BLaER1 treated with 17β-estradiol and CSF1 and Interleukin-3, amounts not matched to agents 10 nM and 100 nM (cell line): ENCODE data around the gene AGRN.
A peak's percentile ranks its signal among the peaks of the same experiment; 100 is the strongest.
"Not testable (repeated sequence)": the region's sequence is repeated elsewhere in the genome, so short reads cannot be mapped to it uniquely, and the experiment has no call there.

ENCODE experiments used
- H3K27ac ChIP-seq, 11 experiments: shearing (Covaris generic); formaldehyde crosslinking; 2 replicates each; pipeline ENCODE4 v1.8.1; 2022
- H3K27me3 ChIP-seq, 11 experiments: shearing (Covaris generic); formaldehyde crosslinking; 2 replicates each; pipeline ENCODE4 v1.8.1; 2022
- H3K36me3 ChIP-seq, 11 experiments: shearing (Covaris generic); formaldehyde crosslinking; 2 replicates each; pipeline ENCODE4 v1.8.1; 2022
- H3K4me1 ChIP-seq, 10 experiments: shearing (Covaris generic); formaldehyde crosslinking; 2 replicates each; pipeline ENCODE4 v1.8.1; 2022
- H3K4me2 ChIP-seq, 11 experiments: shearing (Covaris generic); formaldehyde crosslinking; 2 replicates each; pipeline ENCODE4 v1.8.1; 2022
- H3K4me3 ChIP-seq, 10 experiments: shearing (Covaris generic); formaldehyde crosslinking; 2 replicates each; pipeline ENCODE4 v1.8.1; 2022
- H3K9ac ChIP-seq, 11 experiments: shearing (Covaris generic); formaldehyde crosslinking; 2 replicates each; pipeline ENCODE4 v1.8.1; 2022
- H3K9me3 ChIP-seq, 11 experiments: shearing (Covaris generic); formaldehyde crosslinking; replicated peaks in 1 of 11; 2 replicates each; pipeline ENCODE4 v1.8.1; 2022
- H4K20me1 ChIP-seq, 11 experiments: shearing (Covaris generic); formaldehyde crosslinking; 2 replicates each; pipeline ENCODE4 v1.8.1; 2022
- Cebpa-rat ChIP-seq, 11 experiments: shearing (Covaris generic); IDR thresholded peaks; 2 replicates each; pipeline ENCODE4 v1.8.1; 2022

AGRN gene

DNA sequence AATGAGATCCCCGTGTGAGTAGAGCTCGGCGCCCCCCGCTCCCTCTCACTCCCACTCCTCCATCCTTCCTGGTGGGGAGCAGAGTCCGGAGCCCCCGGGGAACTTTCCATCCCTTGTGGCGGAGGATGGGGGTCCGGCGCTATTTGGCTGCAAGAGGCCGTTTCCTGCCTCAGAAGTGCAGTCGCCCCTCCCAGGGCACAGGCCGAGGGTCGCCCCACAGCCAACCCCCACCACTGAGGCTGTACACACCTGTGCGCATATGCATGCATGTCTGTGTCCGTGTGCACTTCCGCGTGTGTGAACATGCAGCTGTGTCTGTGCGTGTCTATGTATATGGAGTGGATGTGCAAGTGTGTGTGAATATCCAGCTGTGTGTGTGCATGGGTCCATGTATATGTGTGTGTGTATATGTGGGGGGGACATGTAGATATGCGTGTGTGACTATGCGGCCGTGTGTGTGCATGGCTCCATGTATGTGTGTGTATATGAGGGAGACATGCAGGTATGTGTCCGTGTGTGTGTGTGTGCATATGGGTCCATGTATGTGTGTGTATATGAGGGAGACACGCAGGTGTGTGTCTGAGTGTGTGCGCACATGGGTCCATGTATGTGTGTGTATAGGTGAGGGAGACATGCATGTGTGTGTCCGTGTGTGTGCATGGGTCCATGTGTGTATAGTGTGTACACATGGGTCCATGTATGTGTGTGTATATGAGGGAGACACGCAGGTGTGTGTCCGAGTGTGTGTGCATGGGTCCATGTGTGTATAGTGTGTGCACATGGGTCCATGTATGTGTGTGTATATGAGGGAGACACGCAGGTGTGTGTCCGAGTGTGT, 32.3 kb downstream of the AGRN start:
- TF ChIP-seq Cebpa-rat (IDR thresholded peaks at IDR 0.05), result no peak
- peaks cover 0 to 51% (median 0%) of the 10 kb centered on the region in 11 experiments; a peak in 6 of 22 replicates for H4K20me1 ChIP-seq
- no peak overlapping the region for H3K9ac ChIP-seq
- no peak overlapping the region for H3K4me3 ChIP-seq
- peaks cover 0 to 12% (median 7%) of the 10 kb centered on the region in 10 experiments; a peak in 13 of 20 replicates for H3K4me1 ChIP-seq
- peaks cover 4 to 11% (median 7%) of the 10 kb centered on the region in 11 experiments; a peak in 21 of 22 replicates for H3K27me3 ChIP-seq
- peaks cover 9 to 64% (median 33%) of the 10 kb centered on the region in 11 experiments; a peak in 19 of 22 replicates for H3K36me3 ChIP-seq
- H3K27ac ChIP-seq, result no peak overlapping the region
- no peaks in the 10 kb centered on the region for H3K9me3 ChIP-seq
- no peak overlapping the region for H3K4me2 ChIP-seq

DNA sequence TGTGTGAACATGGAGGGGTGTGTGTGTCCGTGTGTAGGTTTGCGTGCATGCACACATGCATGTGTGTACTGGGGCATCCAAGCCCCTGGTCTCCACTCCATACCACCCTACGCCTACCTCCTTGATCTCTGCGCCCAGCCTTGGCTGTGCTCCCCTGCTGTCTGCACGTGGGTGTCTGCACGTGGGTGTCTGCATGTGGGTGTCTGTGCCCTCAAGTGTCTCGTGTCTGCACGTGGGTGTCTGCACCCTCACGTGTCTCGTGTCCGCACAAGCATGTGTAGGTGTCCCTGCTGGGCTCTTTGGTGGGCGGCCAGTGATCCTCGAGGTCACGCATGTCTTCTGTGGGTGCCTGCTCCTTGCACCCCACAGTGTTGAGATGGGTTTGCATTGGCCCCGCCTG, 33.1 kb downstream of the AGRN start:
- peaks cover 12 to 19% (median 15%) of the 10 kb centered on the region in 11 experiments for H3K27me3 ChIP-seq
- peaks cover 5 to 20% (median 14%) of the 10 kb centered on the region in 10 experiments for H3K4me1 ChIP-seq
- no peak overlapping the region for H3K27ac ChIP-seq
- peaks cover 7 to 57% (median 29%) of the 10 kb centered on the region in 11 experiments; a peak in 17 of 22 replicates for H3K36me3 ChIP-seq
- no peak overlapping the region for H3K4me3 ChIP-seq
- no peak for TF ChIP-seq Cebpa-rat (IDR thresholded peaks at IDR 0.05)
- peaks cover 0 to 54% (median 4%) of the 10 kb centered on the region in 11 experiments; a peak in 11 of 22 replicates for H4K20me1 ChIP-seq
- no peak overlapping the region for H3K4me2 ChIP-seq
- H3K9me3 ChIP-seq, result no peaks in the 10 kb centered on the region
- no peak overlapping the region for H3K9ac ChIP-seq

DNA sequence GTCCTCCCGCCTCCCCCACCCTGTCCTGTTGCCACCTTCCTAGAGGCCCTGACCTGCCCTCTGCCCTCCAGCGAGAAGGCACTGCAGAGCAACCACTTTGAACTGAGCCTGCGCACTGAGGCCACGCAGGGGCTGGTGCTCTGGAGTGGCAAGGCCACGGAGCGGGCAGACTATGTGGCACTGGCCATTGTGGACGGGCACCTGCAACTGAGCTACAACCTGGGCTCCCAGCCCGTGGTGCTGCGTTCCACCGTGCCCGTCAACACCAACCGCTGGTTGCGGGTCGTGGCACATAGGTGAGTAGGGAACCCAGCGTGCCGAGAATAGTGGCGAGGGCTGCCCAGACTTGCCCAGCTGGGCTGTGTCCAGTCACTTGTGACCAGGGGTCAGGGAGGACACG, 33.8 kb downstream of the AGRN start:
- H3K36me3 ChIP-seq, result peaks cover 7 to 57% (median 29%) of the 10 kb centered on the region in 11 experiments; a peak in 17 of 22 replicates
- peaks cover 11 to 27% (median 21%) of the 10 kb centered on the region in 10 experiments for H3K4me1 ChIP-seq
- no peaks in the 10 kb centered on the region for H3K9me3 ChIP-seq
- no peak overlapping the region for H3K4me3 ChIP-seq
- H3K9ac ChIP-seq, result no peak overlapping the region
- H3K4me2 ChIP-seq, result no peak overlapping the region
- peaks cover 19 to 26% (median 22%) of the 10 kb centered on the region in 11 experiments for H3K27me3 ChIP-seq
- no peak overlapping the region for H3K27ac ChIP-seq
- peaks cover 0 to 60% (median 10%) of the 10 kb centered on the region in 11 experiments; a peak in 11 of 22 replicates for H4K20me1 ChIP-seq
- no peak for TF ChIP-seq Cebpa-rat (IDR thresholded peaks at IDR 0.05)

DNA sequence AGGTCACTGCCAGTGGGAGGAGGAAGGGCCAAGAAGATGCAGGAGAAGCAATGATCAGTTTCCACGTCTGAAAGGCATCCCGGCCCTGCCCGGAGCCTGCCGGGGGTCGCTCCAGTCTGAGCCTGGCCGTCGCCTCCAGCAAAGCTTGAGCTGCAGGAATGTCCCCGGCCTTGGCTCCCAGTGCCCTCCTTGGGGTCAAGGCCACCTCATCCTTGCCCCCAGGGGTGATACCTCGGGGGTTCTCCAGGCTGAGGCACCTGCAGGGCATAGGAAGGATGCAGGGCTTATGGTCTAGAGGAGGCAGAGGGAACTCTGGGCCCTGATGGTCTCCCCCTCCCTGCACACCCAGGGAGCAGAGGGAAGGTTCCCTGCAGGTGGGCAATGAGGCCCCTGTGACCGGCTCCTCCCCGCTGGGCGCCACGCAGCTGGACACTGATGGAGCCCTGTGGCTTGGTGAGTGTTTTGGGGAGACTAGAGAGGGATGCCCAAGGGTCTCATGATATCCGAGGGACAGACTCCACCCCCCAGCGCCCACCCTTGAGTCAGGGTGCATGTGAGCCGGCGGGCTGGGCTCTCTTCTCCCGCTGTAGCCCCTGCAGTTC, 34.3 kb downstream of the AGRN start:
- TF ChIP-seq Cebpa-rat (IDR thresholded peaks at IDR 0.05), result no peak
- peaks cover 15 to 31% (median 25%) of the 10 kb centered on the region in 10 experiments for H3K4me1 ChIP-seq
- H3K27ac ChIP-seq, result no peak overlapping the region
- H3K9me3 ChIP-seq, result no peaks in the 10 kb centered on the region
- 0 out of 22 replicates have a peak overlapping the region, but pooled peaks of 1 of the 11 experiments have one; percentile 3 for H3K9ac ChIP-seq
- H3K36me3 ChIP-seq, result peaks cover 7 to 56% (median 29%) of the 10 kb centered on the region in 11 experiments; a peak in 17 of 22 replicates
- no peak overlapping the region for H3K4me3 ChIP-seq
- peaks cover 23 to 30% (median 27%) of the 10 kb centered on the region in 11 experiments for H3K27me3 ChIP-seq
- peaks cover 0 to 64% (median 12%) of the 10 kb centered on the region in 11 experiments; a peak in 11 of 22 replicates for H4K20me1 ChIP-seq
- H3K4me2 ChIP-seq, result no peak overlapping the region

DNA sequence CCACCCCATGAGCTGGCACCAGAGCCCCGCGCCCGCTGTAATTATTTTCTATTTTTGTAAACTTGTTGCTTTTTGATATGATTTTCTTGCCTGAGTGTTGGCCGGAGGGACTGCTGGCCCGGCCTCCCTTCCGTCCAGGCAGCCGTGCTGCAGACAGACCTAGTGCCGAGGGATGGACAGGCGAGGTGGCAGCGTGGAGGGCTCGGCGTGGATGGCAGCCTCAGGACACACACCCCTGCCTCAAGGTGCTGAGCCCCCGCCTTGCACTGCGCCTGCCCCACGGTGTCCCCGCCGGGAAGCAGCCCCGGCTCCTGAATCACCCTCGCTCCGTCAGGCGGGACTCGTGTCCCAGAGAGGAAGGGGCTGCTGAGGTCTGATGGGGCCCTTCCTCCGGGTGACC, 35.1 kb downstream of the AGRN start:
- H3K4me3 ChIP-seq, result no peak overlapping the region
- H3K9me3 ChIP-seq, result no peaks in the 10 kb centered on the region
- no peak overlapping the region for H3K27ac ChIP-seq
- peaks cover 0 to 69% (median 16%) of the 10 kb centered on the region in 11 experiments; a peak in 14 of 22 replicates for H4K20me1 ChIP-seq
- H3K4me2 ChIP-seq, result no peak overlapping the region
- H3K36me3 ChIP-seq, result peaks cover 7 to 53% (median 29%) of the 10 kb centered on the region in 11 experiments; a peak in 17 of 22 replicates
- no peak for TF ChIP-seq Cebpa-rat (IDR thresholded peaks at IDR 0.05)
- H3K27me3 ChIP-seq, result peaks cover 28 to 36% (median 32%) of the 10 kb centered on the region in 11 experiments
- no peak overlapping the region for H3K9ac ChIP-seq
- peaks cover 18 to 36% (median 29%) of the 10 kb centered on the region in 10 experiments for H3K4me1 ChIP-seq

DNA sequence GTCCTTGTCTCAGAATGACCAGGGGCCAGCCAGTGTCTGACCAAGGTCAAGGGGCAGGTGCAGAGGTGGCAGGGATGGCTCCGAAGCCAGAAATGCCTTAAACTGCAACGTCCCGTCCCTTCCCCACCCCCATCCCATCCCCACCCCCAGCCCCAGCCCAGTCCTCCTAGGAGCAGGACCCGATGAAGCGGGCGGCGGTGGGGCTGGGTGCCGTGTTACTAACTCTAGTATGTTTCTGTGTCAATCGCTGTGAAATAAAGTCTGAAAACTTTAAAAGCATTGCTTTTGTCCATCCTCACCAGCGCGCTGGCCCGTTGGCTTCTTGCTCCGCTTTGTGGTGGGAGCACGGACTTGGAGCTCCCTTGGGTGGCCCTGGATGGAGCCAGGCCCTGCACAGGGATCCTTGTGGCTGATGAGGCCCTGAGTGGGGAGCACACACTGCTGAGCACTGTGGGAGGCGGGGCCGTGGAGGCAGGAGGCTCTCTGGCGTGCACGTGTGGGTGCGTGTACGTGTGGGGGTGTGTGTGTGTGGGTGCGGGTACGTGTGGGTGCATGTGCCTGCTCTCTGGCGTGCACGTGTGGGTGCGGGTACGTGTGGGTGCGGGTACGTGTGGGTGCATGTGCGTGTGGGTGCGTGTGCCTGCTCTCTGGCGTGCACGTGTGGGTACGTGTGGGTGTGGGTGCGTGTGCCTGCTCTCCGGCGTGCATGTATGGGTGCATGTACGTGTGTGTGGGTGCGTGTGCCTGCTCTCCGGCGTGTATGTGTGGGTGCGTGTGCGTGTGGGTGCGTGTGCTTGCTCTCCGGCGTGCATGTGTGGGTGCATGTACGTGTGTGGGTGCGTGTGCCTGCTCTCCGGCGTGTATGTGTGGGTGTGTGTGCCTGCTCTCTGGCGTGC, 36.2 kb downstream of the AGRN start:
- peaks cover 7 to 45% (median 29%) of the 10 kb centered on the region in 11 experiments; a peak in 17 of 22 replicates for H3K36me3 ChIP-seq
- TF ChIP-seq Cebpa-rat (IDR thresholded peaks at IDR 0.05), result no peak
- H3K4me3 ChIP-seq, result no peak overlapping the region
- peaks cover 0 to 68% (median 19%) of the 10 kb centered on the region in 11 experiments; a peak in 15 of 22 replicates for H4K20me1 ChIP-seq
- H3K9me3 ChIP-seq, result no peaks in the 10 kb centered on the region
- peaks cover 39 to 47% (median 43%) of the 10 kb centered on the region in 11 experiments for H3K27me3 ChIP-seq
- no peak overlapping the region for H3K9ac ChIP-seq
- no peak overlapping the region for H3K4me2 ChIP-seq
- H3K27ac ChIP-seq, result no peak overlapping the region
- peaks cover 24 to 38% (median 32%) of the 10 kb centered on the region in 10 experiments for H3K4me1 ChIP-seq

DNA sequence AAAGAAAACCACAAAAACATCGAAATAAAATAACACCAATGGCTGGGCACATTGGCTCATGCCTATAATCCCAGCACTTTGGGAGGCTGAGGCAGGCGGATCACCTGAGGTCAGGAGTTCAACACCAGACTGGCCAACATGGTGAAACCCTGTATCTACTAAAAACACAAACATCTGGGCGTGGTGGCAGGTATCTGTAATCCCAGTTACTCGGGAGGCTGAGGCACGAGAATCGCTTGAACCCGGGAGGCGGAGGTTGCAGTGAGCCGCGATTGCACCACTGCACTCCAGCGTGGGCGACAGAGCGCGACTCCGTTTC, 37.8 kb downstream of the AGRN start:
- H3K9ac ChIP-seq, H3K9me3 ChIP-seq, H3K27ac ChIP-seq: not testable (repeated sequence)
- TF ChIP-seq Cebpa-rat (IDR thresholded peaks at IDR 0.05), result peak in 3 of 11 experiments; percentile 34 to 68 (median 57); a peak in 3 of 22 replicates
- peaks cover 31 to 52% (median 43%) of the 10 kb centered on the region in 10 experiments for H3K4me1 ChIP-seq
- peaks cover 0 to 28% (median 15%) of the 10 kb centered on the region in 11 experiments; a peak in 13 of 22 replicates for H3K36me3 ChIP-seq
- peak overlapping the region in 1 of 10 experiments; percentile 47; a peak in 1 of 20 replicates for H3K4me3 ChIP-seq
- peak overlapping the region; percentile 86 to 100 (median 95) for H3K4me2 ChIP-seq
- peaks cover 54 to 62% (median 58%) of the 10 kb centered on the region in 11 experiments for H3K27me3 ChIP-seq
- peaks cover 0 to 67% (median 21%) of the 10 kb centered on the region in 11 experiments; a peak in 15 of 22 replicates for H4K20me1 ChIP-seq
